DOHH2 (cell line): Measurements from ENCODE around the gene CAPN1.

Experiments used
- H3F3A ChIP-seq: fragments of 200-600 bp; sonication (generic), shearing (Covaris generic); 2 replicates; pipeline ENCODE4 v1.6.0; 2016; ENCODE audit warnings: antibody characterized with exemption, mild to moderate bottlenecking; ENCODE audit not compliant: control insufficient read depth, insufficient read depth
- H3K27ac ChIP-seq: fragments of 200-600 bp; sonication (generic); 2 replicates; pipeline ENCODE4 v1.5.1; 2014; ENCODE audit warnings: low read depth, mild to moderate bottlenecking, low read length, moderate library complexity
- H3K27me3 ChIP-seq: fragments of 200-600 bp; sonication (generic); 2 replicates; pipeline ENCODE4 v1.6.1; 2014; ENCODE audit warnings: mild to moderate bottlenecking, low read length, mixed read lengths; ENCODE audit not compliant: control insufficient read depth
- H3K36me3 ChIP-seq: fragments of 200-600 bp; sonication (generic); 2 replicates; pipeline ENCODE4 v1.6.1; 2014; ENCODE audit warnings: mild to moderate bottlenecking, low read length, moderate library complexity, mixed read lengths; ENCODE audit not compliant: control insufficient read depth
- H3K4me1 ChIP-seq: fragments of 200-600 bp; sonication (generic); 2 replicates; pipeline ENCODE4 v1.6.1; 2014; ENCODE audit warnings: mild to moderate bottlenecking, low read length, mixed read lengths; ENCODE audit not compliant: control insufficient read depth
- H3K4me2 ChIP-seq: fragments of 200-600 bp; sonication (generic); 2 replicates; pipeline ENCODE4 v1.6.0; 2014; ENCODE audit warnings: mild to moderate bottlenecking, low read length, moderate library complexity
- H3K4me3 ChIP-seq: fragments of 200-600 bp; sonication (generic); 2 replicates; pipeline ENCODE4 v1.5.1; 2014; ENCODE audit warnings: mild to moderate bottlenecking, low read length, mixed read lengths
- H3K79me2 ChIP-seq: fragments of 200-600 bp; sonication (generic); 2 replicates; pipeline ENCODE4 v1.6.1; 2014; ENCODE audit warnings: mild to moderate bottlenecking, low read length, mixed read lengths; ENCODE audit not compliant: control insufficient read depth
- H3K9me2 ChIP-seq: fragments of 200-600 bp; sonication (generic); replicated peaks from 2 replicates; pipeline ENCODE4 v1.6.1; 2014; ENCODE audit warnings: mild to moderate bottlenecking, low read length, mixed read lengths; ENCODE audit not compliant: control insufficient read depth
- H3K9me3 ChIP-seq: fragments of 200-600 bp; sonication (generic); 2 replicates; pipeline ENCODE4 v1.6.1; 2014; ENCODE audit warnings: antibody characterized with exemption, low read length, mixed read lengths; ENCODE audit not compliant: control insufficient read depth, insufficient read depth
- H4K20me1 ChIP-seq: fragments of 200-600 bp; sonication (generic); 2 replicates; pipeline ENCODE4 v1.6.0; 2014; ENCODE audit warnings: low read depth, mild to moderate bottlenecking, antibody characterized with exemption, low read length, moderate library complexity; ENCODE audit not compliant: control insufficient read depth, insufficient read depth
- CTCF ChIP-seq: fragments of 200-600 bp; sonication (generic); IDR thresholded peaks from one replicate; pipeline ENCODE4 v1.5.1; 2014; ENCODE audit warnings: antibody characterized with exemption, mild to moderate bottlenecking, low read depth, low read length; ENCODE audit not compliant: poor library complexity, severe bottlenecking
- EZH2phosphoT487 ChIP-seq: fragments of 200-600 bp; sonication (generic); IDR thresholded peaks from 2 replicates; pipeline ENCODE4 v1.6.1; 2017; ENCODE audit warnings: borderline replicate concordance, mild to moderate bottlenecking, antibody characterized with exemption, low read length, moderate library complexity, mixed read lengths

CAPN1 gene

GRCh38 chr11:65225279-65226102 lies 43.8 kb downstream of the CAPN1 start:
- Histone ChIP-seq H3K4me3 (peak overlapping the region; percentile 75), H3K79me2 (no peaks in the 10 kb centered on the region), H3K27ac (no peak overlapping the region), H3K9me3 (no peaks in the 10 kb centered on the region), H3K4me1 (peaks cover 18% of the 10 kb centered on the region), H3K27me3 (0 out of 2 replicates have a peak, but pooled peaks cover 2% of the 10 kb centered on the region), H4K20me1 (no peaks in the 10 kb centered on the region), H3K4me2 (peak overlapping the region; percentile 95), H3K9me2 (no peaks in the 10 kb centered on the region), H3K36me3 (no peaks in the 10 kb centered on the region), H3F3A (0 out of 2 replicates have a peak, but pooled peaks cover 2% of the 10 kb centered on the region)
- TF ChIP-seq CTCF (peak; percentile 75), EZH2phosphoT487 (no peak)

- H3K4me2 ChIP-seq = peak overlapping the region; percentile 95
- peaks cover 18% of the 10 kb centered on the region for H3K4me1 ChIP-seq
- TF ChIP-seq CTCF = no peak
- TF ChIP-seq EZH2phosphoT487 = no peak
- 0 out of 2 replicates have a peak, but pooled peaks cover 2% of the 10 kb centered on the region for H3F3A ChIP-seq
- H3K4me3 ChIP-seq = peak overlapping the region; percentile 75
- H3K9me3 ChIP-seq = no peaks in the 10 kb centered on the region
- no peaks in the 10 kb centered on the region for H3K9me2 ChIP-seq
- H3K79me2 ChIP-seq = no peaks in the 10 kb centered on the region
- H3K27me3 ChIP-seq = 0 out of 2 replicates have a peak, but pooled peaks cover 2% of the 10 kb centered on the region
- H3K27ac ChIP-seq = no peak overlapping the region
- H4K20me1 ChIP-seq = no peaks in the 10 kb centered on the region
- no peaks in the 10 kb centered on the region for H3K36me3 ChIP-seq
These were observed 44.3 kb downstream of the CAPN1 start for GRCh38 chr11:65226103-65226442.

- Histone ChIP-seq H3K9me3 (no peaks in the 10 kb centered on the region), H3K27ac (no peak overlapping the region), H3K79me2 (no peaks in the 10 kb centered on the region), H3K4me3 (no peak overlapping the region), H3K9me2 (no peaks in the 10 kb centered on the region), H3K27me3 (0 out of 2 replicates have a peak, but pooled peaks cover 2% of the 10 kb centered on the region), H3K4me1 (peaks cover 18% of the 10 kb centered on the region), H3K36me3 (no peaks in the 10 kb centered on the region), H3K4me2 (no peak overlapping the region), H3F3A (0 out of 2 replicates have a peak, but pooled peaks cover 2% of the 10 kb centered on the region), H4K20me1 (no peaks in the 10 kb centered on the region)
- TF ChIP-seq CTCF (no peak), EZH2phosphoT487 (no peak)
These were observed 46.2 kb downstream of the CAPN1 start for GRCh38 chr11:65227879-65228278.
